Right renal pelvis (tissue), 4 donors: ENCODE measurements around the gene FASN. TPM values are rescaled to one million over a fixed set of nuclear protein-coding genes. Genes with fewer than 3 reads are reported as not detected.
A peak's percentile ranks its signal among the peaks of the same experiment; 100 is the strongest.
"Not testable (repeated sequence)": the region's sequence is repeated elsewhere in the genome, so short reads cannot be mapped to it uniquely, and the experiment has no call there.

Source experiments
- DNase-seq, 4 donors: peaks; one replicate each; pipeline ENCODE4 v3.0.0-alpha.2; 2013; ENCODE audit warnings: low read depth in 4 of 4, low spot score in 3 of 4, missing footprints in 1 of 4
- polyA plus RNA-seq, 4 donors: library from polyadenylated mRNA; unstranded; fragments of 120-200 nt; gene quantifications; one replicate each; pipeline ENCODE4 v1.2.1, GENCODE V29; 2013; ENCODE audit not compliant: insufficient read length in 4 of 4

Gene FASN
- polyA plus RNA-seq, 4 donors: 30.0 to 52.8 (median 37.3) TPM

- no peak for DNase-seq
These were observed 49.5 kb downstream of the FASN start for GRCh38 chr17:82048571-82048971.

DNA sequence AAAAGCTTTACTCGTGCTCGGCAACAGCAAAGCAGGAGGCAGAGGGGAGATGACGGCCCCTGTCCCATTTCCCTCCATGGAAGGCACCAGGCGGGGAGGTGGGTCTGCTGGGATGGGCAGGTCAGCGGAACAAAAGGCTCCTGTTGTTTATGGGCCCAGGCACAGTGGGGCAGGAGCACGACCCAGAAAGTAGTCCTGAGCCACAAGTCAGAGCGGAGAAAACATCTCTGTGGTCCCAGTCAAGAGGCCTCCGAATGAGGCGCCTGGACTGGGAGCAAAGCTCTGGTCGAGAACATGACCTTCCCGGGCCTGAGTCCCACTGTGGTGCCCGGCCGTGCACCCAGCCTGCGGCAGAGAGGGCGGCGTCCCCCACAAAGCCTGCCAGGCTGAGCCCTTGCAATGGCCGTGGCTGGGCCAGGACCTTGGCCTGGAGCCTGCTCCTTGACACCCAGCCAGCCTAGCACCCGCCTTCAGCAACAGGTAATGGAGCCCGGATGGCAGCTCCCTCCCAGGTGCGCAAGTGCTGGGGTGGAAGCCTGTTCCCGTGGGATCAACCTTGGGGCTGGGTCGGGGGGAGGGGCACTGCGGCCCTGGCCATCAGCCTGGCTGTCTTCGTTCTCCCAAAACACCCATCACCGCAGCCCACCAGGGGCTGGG is 50.0 kb downstream of the FASN start:
- no peak for DNase-seq

- no peak for DNase-seq
These were observed 50.7 kb downstream of the FASN start for GRCh38 chr17:82047379-82047778.

- no peak for DNase-seq
These were observed 51.1 kb downstream of the FASN start for GRCh38 chr17:82046903-82047302.

- DNase-seq: no peak
These were observed 52.0 kb downstream of the FASN start for GRCh38 chr17:82045936-82046484.

DNA sequence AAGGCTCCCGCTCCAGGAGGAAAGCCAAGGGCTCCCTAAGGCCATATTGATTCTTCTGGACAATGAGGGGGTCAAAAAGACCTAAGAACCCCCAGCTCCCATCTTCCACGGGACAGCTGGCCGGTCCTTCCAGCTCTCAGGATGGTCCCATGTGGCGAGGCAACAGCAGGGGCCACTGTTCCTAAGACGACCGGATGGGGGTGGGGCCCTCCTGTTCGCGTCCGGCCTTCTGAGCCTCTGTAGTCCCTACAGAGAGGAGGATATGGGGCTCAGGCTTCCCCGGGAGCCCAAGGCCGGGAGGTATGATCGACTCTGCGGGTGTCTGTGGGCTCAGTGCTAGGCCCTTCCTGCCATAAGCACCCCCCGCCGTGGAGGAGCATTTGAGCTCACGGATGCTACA is 54.5 kb downstream of the FASN start:
- no peak for DNase-seq

DNA sequence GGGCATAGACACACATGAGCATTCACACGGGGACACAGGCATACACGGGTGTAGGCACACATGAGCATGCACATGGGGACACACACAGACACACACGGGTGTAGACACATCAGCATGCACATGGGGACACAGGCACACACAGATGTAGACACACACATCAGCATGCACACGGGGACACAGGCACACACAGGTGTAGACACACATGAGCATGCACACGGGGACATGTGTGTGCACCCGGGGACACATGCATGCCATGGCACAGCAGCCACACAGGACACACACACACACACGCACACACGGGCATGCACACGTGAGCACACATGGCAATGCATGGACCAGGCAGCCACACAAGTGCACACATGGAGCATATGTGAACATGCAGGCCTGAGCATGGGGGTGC is 55.4 kb downstream of the FASN start:
- no peak for DNase-seq

- DNase-seq: no peak
These were observed 56.8 kb downstream of the FASN start for GRCh38 chr17:82041144-82041814.

GRCh38 chr17:82039695-82040299 is 58.2 kb downstream of the FASN start:
- DNase-seq: no peak

GRCh38 chr17:82038796-82039409 is 59.1 kb downstream of the FASN start:
- not testable (repeated sequence) for DNase-seq

GRCh38 chr17:82037889-82038195 is 60.2 kb downstream of the FASN start:
- DNase-seq: no peak

DNA sequence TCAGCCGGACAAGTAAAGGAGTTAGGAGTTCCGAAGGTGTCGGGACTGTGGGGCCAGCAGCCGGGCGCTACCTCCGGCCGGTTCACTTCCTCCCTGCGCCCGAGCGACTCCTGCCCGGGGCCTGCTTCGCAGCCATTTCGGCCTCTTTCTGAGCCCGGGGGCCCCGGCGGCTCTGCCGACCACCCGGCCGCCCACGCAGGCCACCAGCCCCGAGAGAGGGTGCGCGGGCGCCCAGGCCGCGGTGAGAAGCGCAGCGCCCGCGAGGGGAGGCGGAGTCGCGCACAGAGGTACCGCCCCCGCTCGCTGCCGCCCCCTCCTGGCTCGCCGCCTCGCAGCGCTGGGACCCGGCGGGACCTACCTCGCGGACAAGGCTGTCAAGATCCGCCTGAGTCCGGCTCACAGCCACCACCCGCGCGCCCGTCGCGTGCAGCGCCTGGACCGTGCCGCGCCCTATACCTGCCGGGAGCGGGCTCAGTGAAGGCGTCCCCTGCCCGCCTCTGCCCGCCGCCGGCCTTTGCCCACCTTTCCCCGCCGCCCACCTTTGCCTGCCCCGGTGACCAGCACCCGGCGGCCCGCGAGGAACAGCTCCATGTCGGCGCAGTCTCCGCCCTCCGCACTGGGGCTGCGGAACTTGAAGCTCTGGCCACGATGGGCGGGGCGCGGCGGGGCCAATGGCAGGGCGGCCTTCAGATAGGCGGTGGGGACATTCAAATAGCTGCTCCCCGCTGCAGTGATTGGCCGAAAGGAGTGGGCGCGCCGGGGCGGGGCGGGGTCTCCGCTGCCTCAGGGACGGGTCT is 60.7 kb downstream of the FASN start, which contains the start of gene DCXR:
Gene DCXR, minus strand, starts transcription at position 606 of the 797 bp plus-strand sequence. Its CDS starts 15 bp downstream, at position 591.
- DNase-seq: peak; percentile 88 to 93 (median 90)

- no peak for DNase-seq
These were observed 61.4 kb downstream of the FASN start for GRCh38 chr17:82036634-82037091.

DNA sequence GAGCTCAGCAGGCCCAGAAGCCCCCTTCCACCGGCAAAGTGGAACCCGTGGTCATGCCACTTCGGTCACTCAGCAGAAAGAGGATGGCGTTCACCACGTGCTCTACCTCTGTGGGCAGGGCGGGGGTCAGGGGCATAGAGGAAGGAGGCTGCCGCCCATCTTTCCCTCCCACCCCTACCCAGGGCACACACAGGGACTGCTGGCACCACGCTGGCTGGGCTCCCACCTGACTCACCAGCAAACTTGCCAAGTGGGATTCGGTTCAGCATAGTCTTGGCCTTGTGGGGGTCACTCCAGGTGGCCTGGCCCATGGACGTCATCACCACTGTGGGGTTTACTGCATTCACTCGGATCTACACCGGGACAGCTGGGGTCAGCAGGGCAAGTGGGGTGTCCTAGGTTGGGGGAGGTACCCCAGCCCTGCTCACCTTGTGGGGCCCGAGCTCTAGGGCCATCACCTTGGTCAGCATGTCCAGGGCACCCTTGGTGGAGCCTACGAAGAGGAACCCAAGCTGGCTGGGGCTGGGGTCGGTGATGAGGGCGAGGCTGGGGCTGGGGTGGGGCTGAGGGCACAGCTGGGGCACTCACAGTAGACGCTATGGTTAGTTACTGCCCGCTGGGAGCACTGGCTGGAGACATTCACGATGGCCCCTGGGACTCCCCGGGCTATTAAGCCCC is 61.9 kb downstream of the FASN start:
- DNase-seq: no peak

DNA sequence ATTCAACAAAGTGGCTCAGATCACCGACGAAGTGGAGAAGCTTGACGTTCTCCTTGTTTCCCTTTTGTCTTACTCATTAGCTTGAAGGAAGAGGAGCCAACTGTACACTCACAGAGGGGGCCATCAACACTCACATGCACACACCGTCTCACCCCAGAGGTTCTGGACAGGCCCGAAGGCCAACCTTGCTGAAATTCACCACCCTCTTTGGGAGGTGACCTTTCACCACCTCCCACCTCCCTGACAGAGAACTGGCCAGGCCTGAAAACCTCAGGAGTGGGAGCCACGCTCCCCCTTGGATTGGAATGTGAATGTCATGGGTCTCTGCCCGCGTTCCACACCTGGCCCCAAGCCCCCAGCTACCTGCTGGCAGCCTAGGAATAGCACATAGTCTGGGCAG is 62.5 kb downstream of the FASN start:
- no peak for DNase-seq

GRCh38 chr17:82034371-82035011 is 63.5 kb downstream of the FASN start:
- DNase-seq: no peak

GRCh38 chr17:82033359-82034085 is 64.5 kb downstream of the FASN start:
- no peak for DNase-seq

DNA sequence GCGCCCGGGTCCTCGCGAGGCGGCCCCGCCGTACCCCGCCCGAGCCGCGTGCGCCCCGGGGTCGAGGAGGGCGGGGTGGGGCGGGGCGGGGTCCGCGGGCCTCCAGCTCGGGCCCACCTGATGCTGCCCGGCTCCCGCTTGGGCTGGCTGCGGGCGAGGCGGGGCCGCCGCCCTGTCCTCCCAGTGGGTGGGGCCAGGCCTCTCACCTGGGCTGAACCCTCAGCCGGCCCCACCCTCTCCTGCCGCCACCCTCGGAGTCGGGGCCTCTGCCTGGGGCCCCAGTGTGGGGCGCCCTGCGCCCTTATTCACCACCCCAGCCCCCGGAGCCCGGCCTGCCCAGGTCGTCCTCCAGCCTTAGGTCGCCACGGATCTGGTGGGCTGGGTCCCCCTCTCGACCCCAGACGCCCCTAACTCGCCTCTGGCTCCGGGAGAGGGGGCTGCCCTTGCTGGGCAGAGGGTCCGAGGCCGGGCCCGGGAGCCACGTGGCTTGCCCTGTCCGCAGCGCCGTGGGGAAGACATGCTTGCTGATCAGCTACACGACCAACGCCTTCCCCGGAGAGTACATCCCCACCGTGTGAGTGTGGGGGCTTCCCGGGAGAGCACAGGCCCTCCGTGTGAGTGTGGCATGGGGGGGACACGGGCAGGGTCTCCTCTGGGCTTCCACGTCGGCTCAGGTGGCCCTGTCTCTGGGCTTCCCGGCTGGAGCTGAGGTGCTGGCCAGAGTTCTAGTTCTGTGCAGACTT is 66.0 kb downstream of the FASN start:
- DNase-seq: no peak
